ENCODE results near the gene ZCCHC7.

- TF ChIP-seq CTCF (IDR thresholded peaks at IDR 0.05; ENCODE audit: low read depth, low read length) (no peak), EZH2phosphoT487 (IDR thresholded peaks at IDR 0.05; ENCODE audit: low read depth) (no peak)
Measured at GRCh38 chr9:37385286-37385685, 264.9 kb downstream of the ZCCHC7 start.

All from OCI-LY3 (cell line).